OCI-M1 (cell line): Measurements from ENCODE around the gene PAFAH1B2.

Source experiments
- DNase-seq: peaks from one replicate; lab custom pipeline; 2025; lab: John Stamatoyannopoulos, UW

Gene PAFAH1B2

GRCh38 chr11:117221775-117222517, 77.9 kb downstream of the PAFAH1B2 start:
- DNase-seq: no peak

GRCh38 chr11:117222991-117223740, 79.1 kb downstream of the PAFAH1B2 start:
- no peak for DNase-seq

- peak; percentile 15 for DNase-seq
Observed at GRCh38 chr11:117223741-117224689, 79.9 kb downstream of the PAFAH1B2 start.

- no peak for DNase-seq
Observed at GRCh38 chr11:117225553-117226170, 81.6 kb downstream of the PAFAH1B2 start.
